Uterus (tissue), 4 donors: ENCODE data around the gene ARL14. TPM values are rescaled to one million over a fixed set of nuclear protein-coding genes. Genes with fewer than 3 reads are reported as not detected.
"Not testable (repeated sequence)": the region's sequence is repeated elsewhere in the genome, so short reads cannot be mapped to it uniquely, and the experiment has no call there.

Source experiments
- DNase-seq, 2 donors: peaks; one replicate each; pipeline ENCODE4 v3.0.0-alpha.2; 2019 to 2020
- H3K27ac ChIP-seq, 2 donors: fragments of 200-600 bp; sonication (generic); 1 replicate in 1 of 2; 2 replicates in 1 of 2; pipeline ENCODE4 v1.5.1; 2016 to 2018
- H3K27me3 ChIP-seq, 2 donors: fragments of 200-600 bp; sonication (generic); one replicate each; pipeline ENCODE4 v1.5.1; 2018 to 2019; ENCODE audit warnings: control low read depth in 1 of 2
- H3K36me3 ChIP-seq, 2 donors: fragments of 200-600 bp; sonication (generic); one replicate each; pipeline ENCODE4 v1.5.1; 2019; ENCODE audit warnings: control low read depth in 1 of 2
- H3K4me1 ChIP-seq, 2 donors: fragments of 200-600 bp; sonication (generic); one replicate each; pipeline ENCODE4 v1.5.1; 2018 to 2019; ENCODE audit warnings: control low read depth in 1 of 2
- H3K4me3 ChIP-seq, 2 donors: fragments of 200-600 bp; sonication (generic); 1 replicate in 1 of 2; 2 replicates in 1 of 2; pipeline ENCODE4 v1.5.1; 2018 to 2019; ENCODE audit warnings: mild to moderate bottlenecking in 1 of 2
- H3K9me3 ChIP-seq, 2 donors: fragments of 200-600 bp; sonication (generic); one replicate each; pipeline ENCODE4 v1.5.1; 2019; ENCODE audit warnings: control low read depth in 1 of 2
- POLR2A ChIP-seq, 2 donors: fragments of 450-650 bp; IDR thresholded peaks; one replicate each; pipeline ENCODE4 v1.6.1; 2016; ENCODE audit warnings: antibody characterized with exemption in 2 of 2, mild to moderate bottlenecking in 1 of 2, moderate library complexity in 1 of 2
- intact Hi-C: fragments of 100-400 bp; cut with DNase I; formaldehyde crosslinking; loops from one replicate; pipeline ENCODE4 v1.15.1; 2023; ENCODE audit warnings: low total_unique reads
- total RNA-seq, 4 donors: library from RNA; depleted of rRNA in 3 of 4; stranded (reverse); fragments of >200 nt in 3 of 4; gene quantifications; one replicate each; pipeline versions ENCODE4 v1.1.0 to v1.2.4, GENCODE V29; 2014 to 2023
- TF ChIP-seq, protein P1 (sequence below), 4 experiments: fragments of 200-600 bp in 2 of 4; fragments of 450-650 bp in 2 of 4; sonication (generic) in 2 of 4; IDR thresholded peaks; one replicate each; pipeline ENCODE4 v1.5.1; 2016 to 2019; ENCODE audit warnings: antibody characterized with exemption in 4 of 4, mild to moderate bottlenecking in 2 of 4, moderate library complexity in 1 of 4
- donor health status: DM: yes; HTN: yes; CAD: no.

ARL14 gene
- total RNA-seq, 4 donors from 2014 or later: not detected

DNA sequence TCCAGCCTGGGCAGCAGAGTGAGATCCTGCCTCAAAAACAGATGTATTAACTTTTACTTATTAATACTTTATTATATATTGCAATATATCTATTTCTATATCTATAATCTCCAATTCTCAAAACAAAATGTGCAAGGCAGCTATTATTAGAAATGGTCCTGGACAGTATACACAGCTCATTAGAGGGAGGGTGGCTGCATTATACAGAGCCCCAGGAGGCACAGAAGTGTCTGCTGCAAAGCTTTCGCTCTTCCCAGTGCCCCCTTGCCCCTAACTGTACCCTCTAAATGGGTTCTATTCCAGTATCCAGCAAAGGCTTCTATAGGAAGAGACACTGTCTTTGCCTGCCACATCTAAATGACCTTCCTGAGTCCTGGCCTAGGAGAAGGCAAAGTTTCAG lies 24.5 kb downstream of the ARL14 start:
- Histone ChIP-seq H3K4me1 (peaks cover 0 to 2% of the 10 kb centered on the region in 2 donors), H3K4me3 (no peak overlapping the region), H3K36me3 (no peaks in the 10 kb centered on the region), H3K27me3 (no peaks in the 10 kb centered on the region), H3K27ac (no peak overlapping the region), H3K9me3 (no peaks in the 10 kb centered on the region)
- no peak for DNase-seq
- no peak for TF ChIP-seq POLR2A (IDR thresholded peaks at IDR 0.05)
- TF ChIP-seq, protein P1, sequence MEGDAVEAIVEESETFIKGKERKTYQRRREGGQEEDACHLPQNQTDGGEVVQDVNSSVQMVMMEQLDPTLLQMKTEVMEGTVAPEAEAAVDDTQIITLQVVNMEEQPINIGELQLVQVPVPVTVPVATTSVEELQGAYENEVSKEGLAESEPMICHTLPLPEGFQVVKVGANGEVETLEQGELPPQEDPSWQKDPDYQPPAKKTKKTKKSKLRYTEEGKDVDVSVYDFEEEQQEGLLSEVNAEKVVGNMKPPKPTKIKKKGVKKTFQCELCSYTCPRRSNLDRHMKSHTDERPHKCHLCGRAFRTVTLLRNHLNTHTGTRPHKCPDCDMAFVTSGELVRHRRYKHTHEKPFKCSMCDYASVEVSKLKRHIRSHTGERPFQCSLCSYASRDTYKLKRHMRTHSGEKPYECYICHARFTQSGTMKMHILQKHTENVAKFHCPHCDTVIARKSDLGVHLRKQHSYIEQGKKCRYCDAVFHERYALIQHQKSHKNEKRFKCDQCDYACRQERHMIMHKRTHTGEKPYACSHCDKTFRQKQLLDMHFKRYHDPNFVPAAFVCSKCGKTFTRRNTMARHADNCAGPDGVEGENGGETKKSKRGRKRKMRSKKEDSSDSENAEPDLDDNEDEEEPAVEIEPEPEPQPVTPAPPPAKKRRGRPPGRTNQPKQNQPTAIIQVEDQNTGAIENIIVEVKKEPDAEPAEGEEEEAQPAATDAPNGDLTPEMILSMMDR (IDR thresholded peaks at IDR 0.05): no peak
- intact Hi-C loops: loop anchor here (10.0 kb wide), 1 partner anchor 243 kb away; no protein-coding TSS in a partner anchor

GRCh38 chr3:160702290-160702689 lies 25.3 kb downstream of the ARL14 start:
- TF ChIP-seq, protein P1 (IDR thresholded peaks at IDR 0.05): no peak
- no peak for TF ChIP-seq POLR2A (IDR thresholded peaks at IDR 0.05)
- Histone ChIP-seq H3K9me3 (no peaks in the 10 kb centered on the region), H3K4me3 (no peak overlapping the region), H3K4me1 (peaks cover 0 to 2% of the 10 kb centered on the region in 2 donors), H3K36me3 (no peaks in the 10 kb centered on the region), H3K27ac (no peak overlapping the region), H3K27me3 (no peaks in the 10 kb centered on the region)
- intact Hi-C loops: loop anchor here (10.0 kb wide), 1 partner anchor 243 kb away; no protein-coding TSS in a partner anchor
- DNase-seq: no peak

DNA sequence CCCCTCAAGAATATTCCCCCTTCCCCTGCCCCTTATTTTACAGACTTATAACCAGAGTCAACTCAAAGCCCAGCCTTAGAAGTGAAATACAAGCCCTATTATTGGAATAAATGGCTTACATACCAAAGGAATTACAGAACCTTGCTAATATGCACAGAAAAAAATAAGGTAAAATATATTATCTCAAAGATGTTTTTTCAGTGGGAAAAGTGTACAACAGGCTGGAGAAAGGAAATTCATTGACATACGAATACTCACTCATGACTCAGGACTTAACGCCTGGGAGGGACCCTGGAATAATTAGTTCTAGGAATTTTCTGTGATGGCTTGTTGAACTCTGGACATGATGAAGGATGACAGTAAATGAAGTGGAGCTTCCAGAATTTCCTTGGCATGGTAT lies 27.0 kb downstream of the ARL14 start:
- Histone ChIP-seq H3K4me1 (no peaks in the 10 kb centered on the region), H3K4me3 (no peak overlapping the region), H3K9me3 (no peaks in the 10 kb centered on the region), H3K27me3 (no peaks in the 10 kb centered on the region), H3K27ac (no peak overlapping the region), H3K36me3 (no peaks in the 10 kb centered on the region)
- intact Hi-C loops: loop anchor here (10.0 kb wide), 1 partner anchor 241 kb away; no protein-coding TSS in a partner anchor
- DNase-seq: no peak
- TF ChIP-seq, protein P1 (IDR thresholded peaks at IDR 0.05): no peak
- no peak for TF ChIP-seq POLR2A (IDR thresholded peaks at IDR 0.05)

GRCh38 chr3:160707187-160707794 lies 30.3 kb downstream of the ARL14 start:
- Histone ChIP-seq H3K4me1 (no peaks in the 10 kb centered on the region), H3K9me3 (no peaks in the 10 kb centered on the region), H3K27ac (no peak overlapping the region), H3K27me3 (no peaks in the 10 kb centered on the region), H3K36me3 (no peaks in the 10 kb centered on the region), H3K4me3 (no peak overlapping the region)
- intact Hi-C loops: loop anchor here (10.0 kb wide), 1 partner anchor 238 kb away; no protein-coding TSS in a partner anchor
- no peak for TF ChIP-seq POLR2A (IDR thresholded peaks at IDR 0.05)
- TF ChIP-seq, protein P1 (IDR thresholded peaks at IDR 0.05): peak; percentile 49 to 67 (median 60)
- DNase-seq: peak in 1 of 2 donors; percentile 26

- Histone ChIP-seq H3K4me3 (no peak overlapping the region), H3K4me1 (no peaks in the 10 kb centered on the region), H3K9me3 (no peaks in the 10 kb centered on the region), H3K27me3 (no peaks in the 10 kb centered on the region), H3K36me3 (no peaks in the 10 kb centered on the region), H3K27ac (no peak overlapping the region)
- DNase-seq: no peak
- intact Hi-C loops: loop anchor here (10.0 kb wide), 1 partner anchor 235 kb away; no protein-coding TSS in a partner anchor
- TF ChIP-seq, protein P1 (IDR thresholded peaks at IDR 0.05): no peak
- TF ChIP-seq POLR2A (IDR thresholded peaks at IDR 0.05): no peak
Observed at GRCh38 chr3:160709477-160710182, 32.7 kb downstream of the ARL14 start.

- H3K9me3 ChIP-seq, H3K4me3 ChIP-seq, H3K36me3 ChIP-seq, intact Hi-C loops, H3K27me3 ChIP-seq, H3K27ac ChIP-seq, DNase-seq, H3K4me1 ChIP-seq: not testable (repeated sequence)
Observed at GRCh38 chr3:160713144-160713543, 36.2 kb downstream of the ARL14 start.
